GM12801 (cell line): ENCODE data around the gene H6PD.

Experiments used
- CTCF ChIP-seq: IDR thresholded peaks from one replicate; pipeline ENCODE4 v1.5.1; 2011; ENCODE audit warnings: control low read depth; ENCODE audit not compliant: insufficient read length; ENCODE audit errors: extremely low read depth

Gene H6PD

GRCh38 chr1:9234223-9235095 lies at the start of gene H6PD:
Gene H6PD, plus strand, starts transcription at chr1:9234774. Its CDS starts 10,161 bp downstream, at chr1:9244935.
- no peak for TF ChIP-seq CTCF

GRCh38 chr1:9186082-9186859 lies 48.3 kb upstream of the H6PD start:
- no peak for TF ChIP-seq CTCF

GRCh38 chr1:9187004-9187403 lies 47.6 kb upstream of the H6PD start:
- no peak for TF ChIP-seq CTCF

GRCh38 chr1:9190234-9190633 lies 44.3 kb upstream of the H6PD start:
- TF ChIP-seq CTCF: no peak

- TF ChIP-seq CTCF: no peak
Measured at GRCh38 chr1:9191231-9191630, 43.3 kb upstream of the H6PD start.

- no peak for TF ChIP-seq CTCF
Measured at GRCh38 chr1:9192578-9193232, 41.9 kb upstream of the H6PD start.

- no peak for TF ChIP-seq CTCF
Measured at GRCh38 chr1:9193233-9193625, 41.3 kb upstream of the H6PD start.
